Right lobe of liver (tissue), 6 donors: ENCODE data around the gene ACADSB. TPM values are rescaled to one million over a fixed set of nuclear protein-coding genes. Genes with fewer than 3 reads are reported as not detected.

Experiments used
- ATAC-seq, 4 donors: fragments of 200-7000 bp; cut with Tn5 transposase; one replicate each; pipeline ENCODE4 v1.9.1; 2020; ENCODE audit warnings: mild to moderate bottlenecking in 4 of 4, moderate library complexity in 4 of 4
- DNase-seq, 3 donors: peaks; one replicate each; pipeline ENCODE4 v3.0.0-alpha.2; 2020
- H3K27ac ChIP-seq, 3 donors: fragments of 200-600 bp; one replicate each; pipeline ENCODE4 v1.8.0; 2022
- H3K27me3 ChIP-seq, 2 donors: fragments of 200-600 bp; one replicate each; pipeline ENCODE4 v1.8.0; 2022
- H3K36me3 ChIP-seq, 4 donors: fragments of 200-600 bp; sonication (generic) in 1 of 4; one replicate each; pipeline versions ENCODE4 v1.5.1 to v1.8.0; 2017 to 2022; ENCODE audit warnings: control low read depth in 1 of 4
- H3K4me1 ChIP-seq, 4 donors: fragments of 200-600 bp; sonication (generic) in 1 of 4; one replicate each; pipeline versions ENCODE4 v1.5.1 to v1.8.0; 2017 to 2022; ENCODE audit warnings: control low read depth in 1 of 4
- H3K4me3 ChIP-seq, 3 donors: fragments of 200-600 bp; one replicate each; pipeline ENCODE4 v1.8.0; 2022
- H3K9me3 ChIP-seq, 4 donors: fragments of 200-600 bp; sonication (generic) in 1 of 4; one replicate each; pipeline versions ENCODE4 v1.5.1 to v1.8.0; 2017 to 2022; ENCODE audit warnings: control low read depth in 1 of 4
- CTCF ChIP-seq, 4 donors: fragments of 200-600 bp in 3 of 4; fragments of 450-650 bp in 1 of 4; IDR thresholded peaks; one replicate each; pipeline versions ENCODE4 v1.5.1 to v1.8.0; 2016 to 2022; ENCODE audit warnings: antibody characterized with exemption in 4 of 4, mild to moderate bottlenecking in 2 of 4
- POLR2A ChIP-seq: fragments of 450-650 bp; IDR thresholded peaks from one replicate; pipeline ENCODE4 v1.6.1; 2017; ENCODE audit warnings: antibody characterized with exemption, mild to moderate bottlenecking
- WGBS: methylation state at CpG from one replicate; pipeline ENCODE4 v1.1.6; 2018; ENCODE audit warnings: low coverage, low lambda C conversion rate; ENCODE audit not compliant: insufficient coverage; ENCODE audit errors: missing lambda C conversion rate; 5-methylcytosine and 5-hydroxymethylcytosine counted together
- intact Hi-C, 2 donors: fragments of 100-400 bp; cut with DNase I; formaldehyde crosslinking; loops; one replicate each; pipeline versions ENCODE4 v1.11.2 to v1.14.1; 2022
- long read RNA-seq: library from polyadenylated mRNA; unstranded; transcript quantifications from one replicate; pipeline ENCODE4 v2.0.0, GENCODE V29; 2019
- total RNA-seq, 6 experiments: library from RNA; depleted of rRNA in 2 of 6; stranded (reverse); fragments of >200 nt in 2 of 6; fragmentation: NEBNext Ultra II Directional in 3 of 6; extraction: Animal tissue kit (Norgen Biotek cat#: 25700) in 3 of 6; gene quantifications; one replicate each; pipeline versions ENCODE4 v1.1.0 to v1.2.4, GENCODE V29; 2016 to 2023
- donor health status: DM: no; HTN: yes; CAD: no.
- donor health status: DM: no; HTN: no; CAD: no.
- donor health status: DM: no; HTN: no; CAD: no.
- donor health status: DM: no; HTN: yes; CAD: no.
- donor health status: DM: no; HTN: yes; CAD: no.

The ACADSB gene
- 100 to 1,000 TPM in 4 of 6 experiments, 10 to 100 TPM in 2; 73.6 to 591 (median 273) TPM for total RNA-seq
- long read RNA-seq, full-length matches to known transcripts: 44 of 62 reads
- long read RNA-seq, partial matches to known transcripts: 1 of 62 reads
- long read RNA-seq, other reads (novel, unspliced or antisense): 17 of 62 reads

DNA sequence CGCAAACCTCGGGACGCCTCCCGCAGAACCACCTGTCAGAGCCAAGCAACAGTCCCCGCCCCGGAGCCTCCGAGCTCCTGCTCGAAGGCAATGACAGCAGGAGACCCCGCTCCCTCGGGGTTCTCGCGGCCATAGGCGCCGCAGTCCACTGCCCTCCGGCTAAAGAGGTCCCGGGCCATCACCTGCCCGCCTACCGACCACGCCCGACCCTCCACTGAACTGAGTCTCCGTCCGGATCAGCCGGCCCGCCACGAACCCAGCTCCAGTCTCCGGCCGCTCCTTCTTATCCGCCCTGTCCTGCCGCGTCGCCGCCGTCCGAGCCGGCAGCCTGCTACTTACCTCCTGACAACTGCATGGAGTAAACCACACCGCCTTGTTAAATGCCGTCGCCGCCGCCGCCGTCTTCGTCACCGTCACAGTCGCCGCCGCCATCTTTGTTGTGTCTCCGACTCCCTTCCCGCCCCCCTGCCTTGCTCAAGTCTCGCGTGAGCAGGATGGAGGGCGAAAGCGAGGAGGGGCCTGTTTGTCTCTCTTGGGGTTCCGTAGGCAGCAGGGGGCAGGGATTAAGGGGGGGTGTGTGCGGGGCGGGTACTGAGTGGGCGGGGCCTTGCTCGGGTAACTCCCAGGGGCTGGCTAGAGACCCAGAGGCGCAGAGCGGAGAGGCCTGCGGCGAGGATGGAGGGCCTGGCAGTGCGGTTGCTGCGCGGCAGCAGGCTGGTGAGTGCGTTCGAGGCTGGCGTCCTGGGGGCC lies at the start of gene ACADSB, which contains the start of gene IKZF5:
TSS of gene ACADSB (plus strand) at position 652 of the 750 bp plus-strand sequence. CDS start at position 676, 24 bp downstream.
TSS of gene IKZF5 (minus strand) at position 441 of the 750 bp plus-strand sequence. CDS start 10,170 bp downstream, outside the sequence.
- Histone ChIP-seq H3K4me3 (peak within 1 kb of the TSS; percentile 90 to 99 (median 91)), H3K36me3 (no peaks in the 10 kb centered on the region), H3K27me3 (no peaks in the 10 kb centered on the region), H3K27ac (peak within 1 kb of the TSS; percentile 94 to 97 (median 96)), H3K9me3 (no peaks in the 10 kb centered on the region), H3K4me1 (peaks cover 0 to 48% (median 12%) of the 10 kb centered on the region in 4 donors)
- intact Hi-C loops: no loop called here
- ATAC-seq (peak; percentile 91 to 97 (median 94)), DNase-seq (peak; percentile 96 to 97 (median 97))
- TF ChIP-seq CTCF (IDR thresholded peaks at IDR 0.05): no peak
- TF ChIP-seq POLR2A: peak; percentile 97
- under 1% methylated on average over 22 of the region's 68 CpGs for WGBS

DNA sequence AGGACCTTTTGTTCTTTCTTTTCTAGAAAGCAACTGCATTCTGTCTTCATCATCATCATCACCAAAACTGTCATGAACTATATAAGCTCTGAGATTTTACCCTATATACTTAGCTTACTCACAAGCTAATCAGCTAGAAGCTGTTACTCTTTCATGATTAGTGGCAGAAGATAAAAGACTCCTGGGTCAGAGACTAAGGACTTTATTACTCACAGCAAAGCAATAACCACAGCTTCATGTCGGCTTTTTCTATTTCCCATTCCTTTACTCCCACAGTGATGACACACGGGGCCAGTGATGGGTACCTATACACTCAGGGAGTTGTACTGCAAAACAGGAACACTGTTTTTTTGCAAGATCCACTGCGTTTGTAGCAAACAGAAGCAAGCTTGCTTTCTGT lies 46.4 kb upstream of the ACADSB start:
- H3K27me3 ChIP-seq: no peaks in the 10 kb centered on the region
- WGBS: 45% methylated on average over 3 of the region's 3 CpGs
- H3K36me3 ChIP-seq: no peaks in the 10 kb centered on the region
- no peak overlapping the region for H3K4me3 ChIP-seq
- no peaks in the 10 kb centered on the region for H3K4me1 ChIP-seq
- no peak overlapping the region for H3K27ac ChIP-seq
- no peak for TF ChIP-seq POLR2A
- no peak for TF ChIP-seq CTCF (IDR thresholded peaks at IDR 0.05)
- DNase-seq: no peak
- intact Hi-C loops: no loop called here
- no peak for ATAC-seq
- H3K9me3 ChIP-seq: no peaks in the 10 kb centered on the region

GRCh38 chr10:122966879-122967278 lies 41.9 kb upstream of the ACADSB start:
- no peak for TF ChIP-seq POLR2A
- TF ChIP-seq CTCF (IDR thresholded peaks at IDR 0.05): no peak
- no peaks in the 10 kb centered on the region for H3K36me3 ChIP-seq
- H3K9me3 ChIP-seq: no peaks in the 10 kb centered on the region
- H3K4me1 ChIP-seq: no peaks in the 10 kb centered on the region
- DNase-seq: no peak
- intact Hi-C loops: no loop called here
- H3K4me3 ChIP-seq: no peak overlapping the region
- H3K27ac ChIP-seq: no peak overlapping the region
- ATAC-seq: no peak
- H3K27me3 ChIP-seq: no peaks in the 10 kb centered on the region

- TF ChIP-seq CTCF (IDR thresholded peaks at IDR 0.05) (no peak), POLR2A (no peak)
- intact Hi-C loops: no loop called here
- H3K9me3 ChIP-seq: no peaks in the 10 kb centered on the region
- H3K4me3 ChIP-seq: no peak overlapping the region
- no peak overlapping the region for H3K27ac ChIP-seq
- no peak for DNase-seq
- 65% methylated on average over 3 of the region's 3 CpGs for WGBS
- H3K36me3 ChIP-seq: no peaks in the 10 kb centered on the region
- no peak for ATAC-seq
- H3K4me1 ChIP-seq: no peaks in the 10 kb centered on the region
- no peaks in the 10 kb centered on the region for H3K27me3 ChIP-seq
Observed at GRCh38 chr10:122968698-122969097, 40.1 kb upstream of the ACADSB start.
